Choroid plexus epithelial cell (primary cell): ENCODE results near the gene CPA3.

Experiments
- DNase-seq: peaks from one replicate; pipeline ENCODE4 v3.0.0-alpha.2; 2010; ENCODE audit warnings: low read depth
- H3K4me3 ChIP-seq: 2 replicates; pipeline ENCODE4 v1.5.1; 2011; ENCODE audit warnings: low read depth, mild to moderate bottlenecking, control low read depth, low read length, moderate library complexity
- TF ChIP-seq, protein P1 (sequence below): conservative IDR thresholded peaks from 2 replicates; pipeline ENCODE4 v1.5.1; 2011; ENCODE audit warnings: low read depth, mild to moderate bottlenecking, control low read depth, inconsistent platforms, low read length, moderate library complexity

CPA3 gene

GRCh38 chr3:148845756-148846395, 19.2 kb upstream of the CPA3 start:
- DNase-seq: no peak
- no peak overlapping the region for H3K4me3 ChIP-seq
- TF ChIP-seq, protein P1, sequence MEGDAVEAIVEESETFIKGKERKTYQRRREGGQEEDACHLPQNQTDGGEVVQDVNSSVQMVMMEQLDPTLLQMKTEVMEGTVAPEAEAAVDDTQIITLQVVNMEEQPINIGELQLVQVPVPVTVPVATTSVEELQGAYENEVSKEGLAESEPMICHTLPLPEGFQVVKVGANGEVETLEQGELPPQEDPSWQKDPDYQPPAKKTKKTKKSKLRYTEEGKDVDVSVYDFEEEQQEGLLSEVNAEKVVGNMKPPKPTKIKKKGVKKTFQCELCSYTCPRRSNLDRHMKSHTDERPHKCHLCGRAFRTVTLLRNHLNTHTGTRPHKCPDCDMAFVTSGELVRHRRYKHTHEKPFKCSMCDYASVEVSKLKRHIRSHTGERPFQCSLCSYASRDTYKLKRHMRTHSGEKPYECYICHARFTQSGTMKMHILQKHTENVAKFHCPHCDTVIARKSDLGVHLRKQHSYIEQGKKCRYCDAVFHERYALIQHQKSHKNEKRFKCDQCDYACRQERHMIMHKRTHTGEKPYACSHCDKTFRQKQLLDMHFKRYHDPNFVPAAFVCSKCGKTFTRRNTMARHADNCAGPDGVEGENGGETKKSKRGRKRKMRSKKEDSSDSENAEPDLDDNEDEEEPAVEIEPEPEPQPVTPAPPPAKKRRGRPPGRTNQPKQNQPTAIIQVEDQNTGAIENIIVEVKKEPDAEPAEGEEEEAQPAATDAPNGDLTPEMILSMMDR: no peak

- TF ChIP-seq, protein P1: no peak
- no peak overlapping the region for H3K4me3 ChIP-seq
- peak; percentile 29 for DNase-seq
Measured at GRCh38 chr3:148847351-148847750, 17.7 kb upstream of the CPA3 start.

DNA sequence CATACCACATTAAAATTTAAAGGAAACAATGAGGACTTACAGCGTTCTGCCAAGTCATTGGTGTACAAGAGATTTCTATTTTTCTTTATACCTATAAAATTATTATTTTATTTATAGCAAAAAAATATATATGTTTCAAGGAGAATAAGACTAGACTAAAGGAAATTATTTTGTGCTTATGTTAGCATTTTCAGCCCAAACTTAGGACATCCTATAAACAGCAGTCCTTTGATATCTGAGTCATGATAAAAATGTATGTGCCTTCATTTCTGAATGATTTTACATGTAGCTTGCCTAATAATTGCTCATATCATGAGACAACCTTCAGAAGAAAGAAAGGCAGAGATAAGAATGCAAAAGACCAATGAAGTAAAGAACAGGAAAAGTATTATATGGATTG, 16.7 kb upstream of the CPA3 start:
- no peak overlapping the region for H3K4me3 ChIP-seq
- no peak for DNase-seq
- TF ChIP-seq, protein P1: no peak

DNA sequence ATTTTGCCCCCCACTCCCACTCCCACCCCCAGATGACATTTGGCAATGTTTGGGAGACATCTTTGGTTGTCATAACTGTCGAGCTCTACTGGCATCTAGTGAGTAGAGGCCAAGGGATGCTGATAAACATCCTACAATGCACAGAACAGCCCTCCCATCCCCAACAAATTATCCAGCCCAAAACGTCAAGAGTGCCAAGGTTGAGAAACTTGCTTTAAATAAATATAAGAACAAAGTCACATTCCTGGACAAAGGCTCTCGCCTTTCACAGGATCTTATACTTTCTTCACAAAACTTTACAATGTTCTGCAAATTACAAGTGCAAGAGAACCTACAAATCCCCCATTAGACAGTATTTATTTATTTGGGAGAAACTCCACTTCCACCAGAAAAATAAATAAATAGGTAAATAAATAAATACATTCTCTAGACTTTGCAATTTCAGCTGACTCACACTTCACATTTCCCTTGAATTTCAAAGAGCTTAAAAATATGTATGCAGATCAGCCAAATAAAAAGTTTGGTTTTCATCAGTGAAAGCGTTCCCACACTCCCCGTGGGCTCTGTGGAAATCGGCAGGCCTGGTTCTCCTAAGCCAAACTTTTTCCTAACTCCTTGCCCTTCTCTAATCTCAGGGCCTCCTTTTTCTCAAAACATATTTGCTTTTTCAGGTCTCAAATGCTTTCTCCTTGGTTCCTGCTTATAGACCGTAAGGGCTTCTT, 12.7 kb upstream of the CPA3 start:
- peak; percentile 20 for DNase-seq
- TF ChIP-seq, protein P1: no peak
- H3K4me3 ChIP-seq: no peak overlapping the region

- H3K4me3 ChIP-seq: no peak overlapping the region
- TF ChIP-seq, protein P1: no peak
- DNase-seq: no peak
Measured at GRCh38 chr3:148853076-148853475, 12.0 kb upstream of the CPA3 start.

GRCh38 chr3:148854061-148854460, 11.0 kb upstream of the CPA3 start:
- TF ChIP-seq, protein P1: no peak
- no peak overlapping the region for H3K4me3 ChIP-seq
- DNase-seq: no peak

DNA sequence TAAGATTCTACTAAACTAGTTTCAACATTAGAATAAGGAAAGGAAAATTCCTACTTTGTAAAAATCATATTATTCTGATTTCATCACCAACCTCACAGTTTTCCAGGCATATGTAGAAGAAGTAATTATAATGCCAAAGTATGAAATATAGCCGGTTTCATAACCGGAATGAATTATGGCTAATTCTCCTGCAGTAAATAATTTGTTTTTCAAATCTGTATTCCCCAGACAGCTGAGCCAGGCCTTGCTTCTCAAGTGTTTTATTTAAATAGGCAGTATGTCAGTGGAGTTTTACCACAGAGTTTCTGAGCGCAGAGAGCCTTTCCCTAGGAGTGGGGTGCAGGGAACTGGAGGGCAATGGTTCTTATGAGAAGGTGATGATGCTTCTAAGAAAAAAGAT, 8.7 kb upstream of the CPA3 start:
- no peak for DNase-seq
- no peak overlapping the region for H3K4me3 ChIP-seq
- TF ChIP-seq, protein P1: no peak
